Panc1 (cell line): ENCODE results near the gene EPHX1. TPM values are rescaled to one million over a fixed set of nuclear protein-coding genes. Genes with fewer than 3 reads are reported as not detected.

Experiments
- ATAC-seq: fragments of 200-7000 bp; cut with Tn5 transposase; 2 replicates; pipeline ENCODE4 v1.9.1; 2020; ENCODE audit warnings: mild to moderate bottlenecking, moderate library complexity
- BruUV-seq: library from RNA; stranded (reverse); fragments of 400-500 nt; replicated peaks from 2 replicates; lab custom pipeline; 2021; lab: Mats Ljungman, UMichigan
- CTCF ChIA-PET: fragments of 300-600 bp; sonication (Branson Sonifier 250); formaldehyde crosslinking; loops from one replicate; lab custom pipeline; 2022; ENCODE audit warnings: antibody characterized with exemption; lab: Charles Lee
- POLR2A ChIA-PET: fragments of 300-600 bp; sonication (Branson Sonifier 250); formaldehyde crosslinking; loops from one replicate; lab custom pipeline; 2022; ENCODE audit warnings: antibody characterized with exemption; lab: Charles Lee
- DNase-seq: peaks from one replicate; pipeline ENCODE4 v3.0.0-alpha.2; 2010; ENCODE audit warnings: low read depth, low spot score
- H3K27ac ChIP-seq: 2 replicates; pipeline ENCODE4 v1.5.1; 2011; ENCODE audit warnings: mild to moderate bottlenecking, low read length, inconsistent platforms
- H3K27me3 ChIP-seq: fragments of 200-500 bp; sonication (Bioruptor generic); 2 replicates; pipeline ENCODE4 v1.6.0; 2014; ENCODE audit warnings: low read length, inconsistent platforms; ENCODE audit not compliant: control insufficient read depth, insufficient read depth
- H3K36me3 ChIP-seq: fragments of 200-500 bp; sonication (Bioruptor generic); 2 replicates; pipeline ENCODE4 v1.5.1; 2014; ENCODE audit warnings: inconsistent platforms, mild to moderate bottlenecking, low read length, moderate library complexity; ENCODE audit not compliant: control insufficient read depth, insufficient read depth
- H3K4me1 ChIP-seq: 2 replicates; pipeline ENCODE4 v1.5.1; 2011; ENCODE audit warnings: inconsistent platforms, mild to moderate bottlenecking, low read length, moderate library complexity; ENCODE audit not compliant: control insufficient read depth, insufficient read depth
- H3K4me3 ChIP-seq, 2 experiments: 2 replicates each; pipeline ENCODE4 v1.5.1; 2011 to 2012; ENCODE audit warnings: low read depth in 2 of 2, low read length in 2 of 2, mild to moderate bottlenecking in 2 of 2, inconsistent platforms in 1 of 2, moderate library complexity in 1 of 2
- H3K9me3 ChIP-seq: fragments of 200-500 bp; sonication (Bioruptor generic); 2 replicates; pipeline ENCODE4 v1.5.1; 2014; ENCODE audit warnings: low read depth, mild to moderate bottlenecking, inconsistent platforms, low read length, moderate library complexity; ENCODE audit not compliant: control insufficient read depth, insufficient read depth
- POLR2AphosphoS5 ChIP-seq: IDR thresholded peaks from 2 replicates; pipeline ENCODE4 v1.6.1; 2012; ENCODE audit warnings: mild to moderate bottlenecking, low read depth, low read length, moderate library complexity
- SIN3A ChIP-seq: IDR thresholded peaks from 2 replicates; pipeline ENCODE4 v1.6.1; 2012; ENCODE audit warnings: low read depth, mild to moderate bottlenecking, low read length, moderate library complexity, borderline replicate concordance; ENCODE audit not compliant: insufficient read depth
- TCF7L2 ChIP-seq: IDR thresholded peaks from 2 replicates; pipeline ENCODE4 v1.6.1; 2011; ENCODE audit warnings: mild to moderate bottlenecking, low read depth, low read length, inconsistent platforms
- in situ Hi-C: cut with HindIII; loops from 2 replicates; pipeline ENCODE4 v1.10.0; 2016; ENCODE audit warnings: low sequenced_read_pairs, low pct_unique_long_range_greater_than_20kb
- intact Hi-C: fragments of 100-400 bp; cut with micrococcal nuclease; formaldehyde crosslinking; loops from one replicate; pipeline ENCODE4 v1.10.0; 2022; ENCODE audit not compliant: unreplicated experiment
- total RNA-seq: library from RNA; stranded (reverse); gene quantifications from one replicate; pipeline ENCODE4 v1.2.1, GENCODE V29; 2021; ENCODE audit not compliant: unreplicated experiment
- TF ChIP-seq, protein P1 (sequence below): fragments of 450-650 bp; IDR thresholded peaks from 2 replicates; pipeline ENCODE4 v1.5.1; 2017; ENCODE audit warnings: mild to moderate bottlenecking
- TF ChIP-seq, protein P2 (sequence below), 2 experiments: IDR thresholded peaks; 2 replicates each; pipeline ENCODE4 v1.6.1; 2011 to 2012; ENCODE audit warnings: low read depth in 2 of 2, control low read depth in 1 of 2, low read length in 1 of 2, mild to moderate bottlenecking in 1 of 2, moderate library complexity in 1 of 2; ENCODE audit not compliant: insufficient read depth in 1 of 2

EPHX1 gene
- total RNA-seq, 1 experiment from 2014 or later: 76.4 TPM

DNA sequence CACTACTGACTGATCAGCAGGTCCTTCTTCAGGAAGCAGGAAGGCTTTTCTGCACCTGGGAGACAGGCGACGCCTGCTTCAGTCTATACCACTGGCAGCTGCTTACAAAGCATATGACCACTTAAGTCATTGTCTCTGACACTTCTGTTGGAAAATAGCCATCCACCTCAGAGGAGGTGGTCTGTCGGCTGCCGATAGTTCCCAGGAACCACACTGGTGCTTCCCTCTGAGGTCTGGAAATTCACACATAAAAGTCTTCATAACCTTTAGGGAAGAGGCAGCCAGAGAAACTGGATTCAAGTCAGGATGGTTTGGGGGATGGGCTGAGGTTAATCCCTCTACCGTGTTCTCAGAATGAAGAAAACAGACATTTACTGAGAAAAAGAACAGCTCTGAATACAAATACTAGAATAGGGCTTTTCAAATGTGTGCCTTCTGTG, 47.9 kb upstream of the EPHX1 start:
- intact Hi-C loops (no loop called here), in situ Hi-C loops (no loop called here)
- ChIA-PET CTCF (no interaction called here), POLR2A (no interaction called here)
- ATAC-seq (no peak), DNase-seq (no peak)
- no TSS peak for BruUV-seq
- Histone ChIP-seq H3K4me1 (peaks cover 3% of the 10 kb centered on the region; the same call in 1 of the 2 replicates), H3K9me3 (no peaks in the 10 kb centered on the region), H3K4me3 (no peak overlapping the region), H3K36me3 (no peaks in the 10 kb centered on the region), H3K27ac (no peak overlapping the region), H3K27me3 (no peaks in the 10 kb centered on the region)
- no peak for TF ChIP-seq POLR2AphosphoS5
- no peak for TF ChIP-seq SIN3A
- TF ChIP-seq TCF7L2: no peak

DNA sequence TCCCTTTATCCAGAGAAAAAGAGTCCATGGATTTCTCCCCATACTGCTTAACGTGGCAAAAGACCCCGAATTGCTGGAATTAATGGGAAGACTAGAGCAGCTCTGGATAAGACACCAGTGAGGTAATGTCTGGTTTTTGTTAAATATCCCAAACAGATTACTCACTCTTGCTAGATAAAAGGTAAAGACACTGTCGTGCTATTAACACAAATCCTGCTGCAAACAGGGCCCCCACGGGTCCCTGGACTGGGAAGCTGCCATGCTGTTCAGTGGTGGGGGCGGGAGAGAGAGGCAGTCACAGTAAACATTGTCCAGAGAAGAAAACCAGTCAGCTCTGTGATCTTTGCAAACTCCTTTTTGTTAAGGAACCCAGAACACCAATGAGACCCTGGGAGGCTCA, 47.5 kb upstream of the EPHX1 start:
- no peak for DNase-seq
- POLR2A ChIA-PET: no interaction called here
- H3K9me3 ChIP-seq: no peaks in the 10 kb centered on the region
- no peak overlapping the region for H3K27ac ChIP-seq
- H3K36me3 ChIP-seq: no peaks in the 10 kb centered on the region
- CTCF ChIA-PET: interaction anchor here (0.6 kb wide), 1 partner anchor 598 kb away, joined by 3 read pairs; no protein-coding TSS in a partner anchor
- intact Hi-C loops: no loop called here
- TF ChIP-seq TCF7L2: no peak
- TF ChIP-seq, protein P1, sequence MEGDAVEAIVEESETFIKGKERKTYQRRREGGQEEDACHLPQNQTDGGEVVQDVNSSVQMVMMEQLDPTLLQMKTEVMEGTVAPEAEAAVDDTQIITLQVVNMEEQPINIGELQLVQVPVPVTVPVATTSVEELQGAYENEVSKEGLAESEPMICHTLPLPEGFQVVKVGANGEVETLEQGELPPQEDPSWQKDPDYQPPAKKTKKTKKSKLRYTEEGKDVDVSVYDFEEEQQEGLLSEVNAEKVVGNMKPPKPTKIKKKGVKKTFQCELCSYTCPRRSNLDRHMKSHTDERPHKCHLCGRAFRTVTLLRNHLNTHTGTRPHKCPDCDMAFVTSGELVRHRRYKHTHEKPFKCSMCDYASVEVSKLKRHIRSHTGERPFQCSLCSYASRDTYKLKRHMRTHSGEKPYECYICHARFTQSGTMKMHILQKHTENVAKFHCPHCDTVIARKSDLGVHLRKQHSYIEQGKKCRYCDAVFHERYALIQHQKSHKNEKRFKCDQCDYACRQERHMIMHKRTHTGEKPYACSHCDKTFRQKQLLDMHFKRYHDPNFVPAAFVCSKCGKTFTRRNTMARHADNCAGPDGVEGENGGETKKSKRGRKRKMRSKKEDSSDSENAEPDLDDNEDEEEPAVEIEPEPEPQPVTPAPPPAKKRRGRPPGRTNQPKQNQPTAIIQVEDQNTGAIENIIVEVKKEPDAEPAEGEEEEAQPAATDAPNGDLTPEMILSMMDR: no peak
- TF ChIP-seq POLR2AphosphoS5: no peak
- no peak for TF ChIP-seq SIN3A
- TF ChIP-seq, protein P2, sequence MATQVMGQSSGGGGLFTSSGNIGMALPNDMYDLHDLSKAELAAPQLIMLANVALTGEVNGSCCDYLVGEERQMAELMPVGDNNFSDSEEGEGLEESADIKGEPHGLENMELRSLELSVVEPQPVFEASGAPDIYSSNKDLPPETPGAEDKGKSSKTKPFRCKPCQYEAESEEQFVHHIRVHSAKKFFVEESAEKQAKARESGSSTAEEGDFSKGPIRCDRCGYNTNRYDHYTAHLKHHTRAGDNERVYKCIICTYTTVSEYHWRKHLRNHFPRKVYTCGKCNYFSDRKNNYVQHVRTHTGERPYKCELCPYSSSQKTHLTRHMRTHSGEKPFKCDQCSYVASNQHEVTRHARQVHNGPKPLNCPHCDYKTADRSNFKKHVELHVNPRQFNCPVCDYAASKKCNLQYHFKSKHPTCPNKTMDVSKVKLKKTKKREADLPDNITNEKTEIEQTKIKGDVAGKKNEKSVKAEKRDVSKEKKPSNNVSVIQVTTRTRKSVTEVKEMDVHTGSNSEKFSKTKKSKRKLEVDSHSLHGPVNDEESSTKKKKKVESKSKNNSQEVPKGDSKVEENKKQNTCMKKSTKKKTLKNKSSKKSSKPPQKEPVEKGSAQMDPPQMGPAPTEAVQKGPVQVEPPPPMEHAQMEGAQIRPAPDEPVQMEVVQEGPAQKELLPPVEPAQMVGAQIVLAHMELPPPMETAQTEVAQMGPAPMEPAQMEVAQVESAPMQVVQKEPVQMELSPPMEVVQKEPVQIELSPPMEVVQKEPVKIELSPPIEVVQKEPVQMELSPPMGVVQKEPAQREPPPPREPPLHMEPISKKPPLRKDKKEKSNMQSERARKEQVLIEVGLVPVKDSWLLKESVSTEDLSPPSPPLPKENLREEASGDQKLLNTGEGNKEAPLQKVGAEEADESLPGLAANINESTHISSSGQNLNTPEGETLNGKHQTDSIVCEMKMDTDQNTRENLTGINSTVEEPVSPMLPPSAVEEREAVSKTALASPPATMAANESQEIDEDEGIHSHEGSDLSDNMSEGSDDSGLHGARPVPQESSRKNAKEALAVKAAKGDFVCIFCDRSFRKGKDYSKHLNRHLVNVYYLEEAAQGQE (IDR thresholded peaks at IDR 0.05; ENCODE audit: insufficient read depth in 1 of 2, low read depth in 2 of 2, low read length in 1 of 2): no peak
- H3K27me3 ChIP-seq: no peaks in the 10 kb centered on the region
- H3K4me3 ChIP-seq: no peak overlapping the region
- peaks cover 6% of the 10 kb centered on the region for H3K4me1 ChIP-seq
- ATAC-seq: no peak
- BruUV-seq: no TSS peak
- in situ Hi-C loops: no loop called here
